ENCODE measurements around the gene PPOX. TPM values are rescaled to one million over a fixed set of nuclear protein-coding genes. Genes with fewer than 3 reads are reported as not detected.

The PPOX gene
- total RNA-seq, 2 donors from 2014 or later = 27.3 to 44.9 TPM

- peaks cover 11% of the 10 kb centered on the region for H3K4me1 Mint-ChIP-seq
- H3K9me3 Mint-ChIP-seq = no peaks in the 10 kb centered on the region
- ATAC-seq (replicated peaks) = no peak
- no peaks in the 10 kb centered on the region for H3K36me3 Mint-ChIP-seq (ENCODE audit: low read depth)
- H3K27me3 Mint-ChIP-seq = no peaks in the 10 kb centered on the region
- no peak overlapping the region for H3K4me3 Mint-ChIP-seq
- H3K27ac Mint-ChIP-seq = no peak overlapping the region
Observed at GRCh38 chr1:161195171-161195570, 28.9 kb downstream of the PPOX start.

GRCh38 chr1:161196111-161196510 is 29.9 kb downstream of the PPOX start:
- Mint-ChIP-seq H3K27me3 (no peaks in the 10 kb centered on the region), H3K4me1 (peaks cover 16% of the 10 kb centered on the region)

DNA sequence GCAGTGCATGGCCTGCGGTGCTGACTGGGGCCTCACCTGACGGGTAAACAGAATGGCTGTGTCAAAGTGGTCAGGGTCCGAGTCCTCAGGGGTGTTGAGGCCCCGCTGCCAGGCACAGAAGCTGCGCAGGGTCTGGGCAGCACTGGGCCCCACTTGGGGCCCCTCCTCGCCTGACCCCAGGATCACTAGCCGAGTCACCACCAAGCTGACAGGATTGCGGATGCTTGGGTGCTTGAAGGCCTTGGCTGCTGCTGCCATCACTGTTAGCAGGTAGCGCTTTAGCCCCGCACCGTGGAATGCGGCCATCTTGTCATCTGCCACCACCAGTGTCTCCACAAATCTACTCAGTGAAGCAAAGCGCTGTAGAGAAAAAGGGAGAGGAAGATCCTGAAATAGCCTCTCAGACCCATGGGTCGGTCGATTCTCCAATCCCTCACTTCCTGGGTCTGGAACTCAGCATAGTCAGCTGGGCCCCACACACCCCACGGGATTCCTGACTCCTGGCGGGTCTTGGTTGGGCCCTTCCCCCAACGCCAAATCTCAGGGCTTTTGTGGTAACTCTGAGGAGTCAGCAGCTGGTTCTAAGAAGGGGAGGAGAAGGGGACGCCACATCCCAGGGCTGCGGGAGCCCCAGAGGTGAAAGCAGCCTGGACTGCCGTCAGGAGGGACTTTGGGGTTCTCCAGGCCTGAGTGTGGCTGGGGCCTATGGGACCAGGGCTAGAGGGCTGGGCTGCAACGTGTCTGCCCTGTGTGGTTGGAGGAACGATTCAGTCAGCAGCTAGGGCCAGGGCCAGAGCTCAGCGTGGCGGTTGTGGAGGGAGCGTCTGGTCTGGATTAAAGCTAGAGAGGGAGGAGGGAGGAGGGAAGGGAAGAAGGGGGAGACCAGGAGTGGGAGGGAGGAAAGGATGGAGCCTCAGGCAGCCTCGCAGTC is 30.6 kb downstream of the PPOX start:
- H3K27me3 Mint-ChIP-seq = no peaks in the 10 kb centered on the region
- no peaks in the 10 kb centered on the region for H3K9me3 Mint-ChIP-seq
- no peak for ATAC-seq (replicated peaks)
- H3K4me3 Mint-ChIP-seq = no peak overlapping the region
- H3K36me3 Mint-ChIP-seq (ENCODE audit: low read depth) = no peaks in the 10 kb centered on the region
- no peak overlapping the region for H3K27ac Mint-ChIP-seq
- peaks cover 21% of the 10 kb centered on the region for H3K4me1 Mint-ChIP-seq

More at GRCh38 chr1:161196111-161196510, 29.9 kb downstream of the PPOX start:
- Mint-ChIP-seq H3K27ac (no peak overlapping the region), H3K4me3 (no peak overlapping the region), H3K36me3 (ENCODE audit: low read depth) (no peaks in the 10 kb centered on the region), H3K9me3 (no peaks in the 10 kb centered on the region)
- ATAC-seq (replicated peaks) = no peak

DNA sequence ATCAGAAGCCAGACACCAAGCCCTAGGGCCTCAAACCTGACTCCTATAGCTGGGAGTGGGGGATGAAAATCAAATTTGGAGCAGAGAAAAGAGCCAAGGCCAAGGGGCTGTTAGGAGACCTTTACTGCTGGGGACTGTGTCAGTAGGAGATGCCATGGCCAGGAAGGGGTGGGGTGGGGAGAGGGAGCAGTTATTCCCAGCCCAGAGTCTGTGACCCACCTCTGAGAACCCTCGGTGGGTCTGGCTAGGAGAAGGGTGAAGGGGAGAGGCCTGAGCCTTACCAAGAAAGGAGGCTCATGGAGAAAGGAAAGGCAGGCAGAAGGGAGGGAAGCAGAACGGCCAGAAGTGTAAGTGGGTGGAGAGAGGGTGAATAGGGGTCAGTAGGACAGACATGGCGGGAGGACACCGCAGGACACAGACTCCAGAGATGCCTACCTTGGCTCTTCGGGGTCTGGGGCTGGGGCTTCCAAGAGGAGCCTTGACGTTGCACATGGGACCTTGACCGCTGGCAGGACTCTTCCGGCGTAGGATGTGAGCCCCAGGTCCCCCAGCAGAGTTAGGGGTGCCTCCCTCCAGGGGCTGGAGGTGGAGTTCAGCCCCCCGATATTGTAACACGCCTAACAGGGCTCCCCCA is 31.5 kb downstream of the PPOX start:
- H3K9me3 Mint-ChIP-seq = no peaks in the 10 kb centered on the region
- H3K27me3 Mint-ChIP-seq = no peaks in the 10 kb centered on the region
- H3K27ac Mint-ChIP-seq = no peak overlapping the region
- H3K4me1 Mint-ChIP-seq = peaks cover 16% of the 10 kb centered on the region
- ATAC-seq (replicated peaks) = no peak
- H3K36me3 Mint-ChIP-seq (ENCODE audit: low read depth) = peaks cover 7% of the 10 kb centered on the region
- H3K4me3 Mint-ChIP-seq = no peak overlapping the region

DNA sequence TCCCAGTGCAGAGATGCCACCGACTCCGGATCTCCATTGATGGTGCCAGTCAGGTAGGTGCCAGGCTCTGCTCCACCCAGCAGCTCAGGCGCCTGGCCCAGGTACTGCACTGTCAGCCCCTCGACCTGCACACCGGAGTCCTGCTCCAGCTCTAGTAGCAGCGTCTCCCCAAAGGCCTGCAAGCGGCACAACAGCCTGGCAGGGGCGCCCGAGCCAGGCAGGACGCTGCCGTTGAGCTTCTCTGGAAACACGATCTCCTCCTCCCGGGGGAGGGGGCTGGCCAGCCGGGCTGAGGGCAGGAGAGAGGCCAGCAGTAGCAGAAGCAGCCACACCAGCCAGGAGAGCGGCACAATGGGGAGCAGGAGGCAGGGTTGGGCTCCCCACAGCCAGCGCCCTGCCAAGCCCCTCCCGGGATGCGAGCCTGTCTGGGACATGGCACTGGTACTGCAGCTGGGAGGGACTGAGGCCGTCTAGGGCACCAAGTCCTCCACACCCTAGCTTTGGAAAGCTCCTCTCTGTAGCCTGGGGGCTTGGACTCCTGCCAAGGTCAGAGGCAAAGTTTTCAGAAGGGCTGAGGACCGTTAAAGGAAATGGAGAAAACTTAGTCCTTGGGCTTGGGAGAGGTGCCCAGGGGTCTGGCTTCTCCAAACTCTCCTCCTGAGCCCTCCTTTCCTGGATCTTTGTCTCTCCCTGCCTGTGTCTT is 32.1 kb downstream of the PPOX start:
- Mint-ChIP-seq H3K9me3 (no peaks in the 10 kb centered on the region), H3K36me3 (ENCODE audit: low read depth) (peaks cover 11% of the 10 kb centered on the region), H3K27ac (peak overlapping the region; percentile 89), H3K4me3 (no peak overlapping the region), H3K4me1 (peaks cover 15% of the 10 kb centered on the region), H3K27me3 (no peaks in the 10 kb centered on the region)
- ATAC-seq (replicated peaks) = no peak

- Mint-ChIP-seq H3K27me3 (no peaks in the 10 kb centered on the region), H3K4me3 (peak within 1 kb of the TSS; percentile 86), H3K27ac (peak within 1 kb of the TSS; percentile 89), H3K36me3 (ENCODE audit: low read depth) (peaks cover 17% of the 10 kb centered on the region), H3K9me3 (no peaks in the 10 kb centered on the region), H3K4me1 (peaks cover 18% of the 10 kb centered on the region)
- ATAC-seq (replicated peaks) = no peak
Observed at GRCh38 chr1:161198897-161199431, 32.7 kb downstream of the PPOX start, which contains the start of gene ADAMTS4. Gene ADAMTS4 (minus strand): TSS chr1:161199054. CDS start chr1:161198627, 427 bp downstream.

GRCh38 chr1:161199506-161200139 is 33.4 kb downstream of the PPOX start:
- peak overlapping the region; percentile 89 for H3K27ac Mint-ChIP-seq
- peak overlapping the region; percentile 86 for H3K4me3 Mint-ChIP-seq
- H3K27me3 Mint-ChIP-seq = no peaks in the 10 kb centered on the region
- no peaks in the 10 kb centered on the region for H3K9me3 Mint-ChIP-seq
- ATAC-seq (replicated peaks) = no peak
- H3K4me1 Mint-ChIP-seq = peaks cover 25% of the 10 kb centered on the region
- H3K36me3 Mint-ChIP-seq (ENCODE audit: low read depth) = peaks cover 24% of the 10 kb centered on the region

GRCh38 chr1:161200421-161200991 is 34.3 kb downstream of the PPOX start:
- no peaks in the 10 kb centered on the region for H3K27me3 Mint-ChIP-seq
- peaks cover 31% of the 10 kb centered on the region for H3K4me1 Mint-ChIP-seq
- H3K9me3 Mint-ChIP-seq = no peaks in the 10 kb centered on the region
- H3K4me3 Mint-ChIP-seq = peak overlapping the region; percentile 86
- peak; percentile 4 for ATAC-seq (replicated peaks)
- H3K36me3 Mint-ChIP-seq (ENCODE audit: low read depth) = peaks cover 32% of the 10 kb centered on the region
- peak overlapping the region; percentile 89 for H3K27ac Mint-ChIP-seq

- peaks cover 40% of the 10 kb centered on the region for H3K36me3 Mint-ChIP-seq (ENCODE audit: low read depth)
- peak overlapping the region; percentile 89 for H3K27ac Mint-ChIP-seq
- H3K4me3 Mint-ChIP-seq = peak overlapping the region; percentile 86
- H3K27me3 Mint-ChIP-seq = no peaks in the 10 kb centered on the region
- no peak for ATAC-seq (replicated peaks)
- H3K4me1 Mint-ChIP-seq = peaks cover 31% of the 10 kb centered on the region
- H3K9me3 Mint-ChIP-seq = no peaks in the 10 kb centered on the region
Observed at GRCh38 chr1:161200992-161201835, 35.0 kb downstream of the PPOX start.

- Mint-ChIP-seq H3K9me3 (no peaks in the 10 kb centered on the region), H3K4me1 (peaks cover 31% of the 10 kb centered on the region), H3K27me3 (no peaks in the 10 kb centered on the region), H3K36me3 (ENCODE audit: low read depth) (peaks cover 48% of the 10 kb centered on the region), H3K4me3 (peak within 1 kb of the TSS; percentile 86), H3K27ac (peak within 1 kb of the TSS; percentile 89)
- ATAC-seq (replicated peaks) = peak; percentile 99
Observed at GRCh38 chr1:161201836-161202712, 35.8 kb downstream of the PPOX start, which contains the start of gene NDUFS2. Gene NDUFS2 (plus strand): TSS chr1:161202367. CDS start chr1:161202386, 19 bp downstream.

DNA sequence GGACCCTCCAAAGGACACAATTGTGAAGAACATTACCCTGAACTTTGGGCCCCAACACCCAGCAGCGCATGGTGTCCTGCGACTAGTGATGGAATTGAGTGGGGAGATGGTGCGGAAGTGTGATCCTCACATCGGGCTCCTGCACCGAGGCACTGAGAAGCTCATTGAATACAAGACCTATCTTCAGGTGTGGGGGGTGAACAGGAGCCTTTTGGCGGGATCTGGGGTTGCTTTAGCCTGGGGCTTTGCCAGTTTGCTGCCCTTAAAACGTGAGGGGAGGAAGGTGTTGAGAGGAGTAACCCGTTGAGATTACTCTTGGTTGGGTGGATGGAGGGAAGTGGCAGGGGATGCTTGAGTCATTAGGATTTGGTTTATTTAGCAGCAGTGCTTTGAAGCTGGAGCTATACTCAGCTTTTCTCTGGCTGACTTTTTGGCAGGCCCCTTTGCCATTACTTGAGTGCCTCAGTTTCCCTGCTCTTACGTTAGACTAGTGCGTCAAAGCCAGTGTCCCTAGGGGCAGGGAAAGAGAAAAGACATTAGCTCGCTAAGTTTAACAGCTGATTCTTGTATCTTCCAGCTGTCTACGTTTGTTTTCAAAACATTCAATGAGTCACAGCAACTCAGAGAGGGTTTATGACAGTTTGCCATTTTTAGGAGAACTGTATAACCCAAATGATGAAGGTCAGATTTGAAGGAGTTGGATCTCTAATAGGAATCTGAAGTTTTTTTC is 40.4 kb downstream of the PPOX start:
- ATAC-seq (replicated peaks) = no peak
- H3K36me3 Mint-ChIP-seq (ENCODE audit: low read depth) = peaks cover 93% of the 10 kb centered on the region
- peak overlapping the region; percentile 72 for H3K27ac Mint-ChIP-seq
- no peak overlapping the region for H3K4me3 Mint-ChIP-seq
- no peaks in the 10 kb centered on the region for H3K27me3 Mint-ChIP-seq
- peaks cover 21% of the 10 kb centered on the region for H3K4me1 Mint-ChIP-seq
- H3K9me3 Mint-ChIP-seq = no peaks in the 10 kb centered on the region

DNA sequence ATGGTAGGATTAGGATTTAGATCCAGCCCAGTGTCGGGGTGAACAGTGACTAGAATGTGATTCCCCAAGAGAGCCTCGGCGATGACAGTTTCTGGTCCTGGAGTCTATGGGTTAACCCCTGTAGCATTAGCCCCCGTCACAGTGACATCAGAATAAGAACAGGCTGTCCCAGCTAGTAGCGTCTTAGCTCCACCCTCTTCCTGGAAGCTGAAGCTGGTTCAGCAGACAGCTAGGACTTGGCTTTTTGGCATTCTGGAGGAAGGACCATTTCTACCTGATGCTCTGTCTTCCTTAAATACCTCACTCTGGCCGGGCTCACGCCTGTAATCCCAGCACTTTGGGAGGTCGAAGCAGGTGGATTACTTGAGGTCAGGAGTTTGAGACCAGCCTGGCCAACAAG is 40.9 kb downstream of the PPOX start:
- no peak overlapping the region for H3K4me3 Mint-ChIP-seq
- H3K9me3 Mint-ChIP-seq = no peaks in the 10 kb centered on the region
- peaks cover 97% of the 10 kb centered on the region for H3K36me3 Mint-ChIP-seq (ENCODE audit: low read depth)
- H3K4me1 Mint-ChIP-seq = peaks cover 21% of the 10 kb centered on the region
- H3K27me3 Mint-ChIP-seq = no peaks in the 10 kb centered on the region
- no peak overlapping the region for H3K27ac Mint-ChIP-seq
- ATAC-seq (replicated peaks) = no peak
